Breast epithelium (tissue), 3 donors: Measurements from ENCODE around the gene SLC5A2.

Source experiments
- CTCF ChIP-seq, 3 donors: fragments of 450-650 bp; IDR thresholded peaks; one replicate each; pipeline ENCODE4 v1.5.1; 2016 to 2017; ENCODE audit warnings: antibody characterized with exemption in 3 of 3, mild to moderate bottlenecking in 3 of 3, moderate library complexity in 3 of 3
- POLR2A ChIP-seq: fragments of 450-650 bp; IDR thresholded peaks from one replicate; pipeline ENCODE4 v1.6.1; 2016; ENCODE audit warnings: antibody characterized with exemption, mild to moderate bottlenecking, moderate library complexity
- POLR2AphosphoS5 ChIP-seq, 3 donors: sonication (generic); formaldehyde crosslinking; IDR thresholded peaks; one replicate each; pipeline ENCODE4 v1.6.1; 2017; ENCODE audit warnings: antibody characterized with exemption in 3 of 3

- TF ChIP-seq CTCF (IDR thresholded peaks at IDR 0.05) (no peak), POLR2A (no peak), POLR2AphosphoS5 (IDR thresholded peaks at IDR 0.05) (no peak)
Measured at GRCh38 chr16:31504159-31504558, 21.2 kb downstream of the SLC5A2 start.
